ENCODE results near the gene MFSD12.
A peak's percentile ranks its signal among the peaks of the same experiment; 100 is the strongest.

The MFSD12 gene

DNA sequence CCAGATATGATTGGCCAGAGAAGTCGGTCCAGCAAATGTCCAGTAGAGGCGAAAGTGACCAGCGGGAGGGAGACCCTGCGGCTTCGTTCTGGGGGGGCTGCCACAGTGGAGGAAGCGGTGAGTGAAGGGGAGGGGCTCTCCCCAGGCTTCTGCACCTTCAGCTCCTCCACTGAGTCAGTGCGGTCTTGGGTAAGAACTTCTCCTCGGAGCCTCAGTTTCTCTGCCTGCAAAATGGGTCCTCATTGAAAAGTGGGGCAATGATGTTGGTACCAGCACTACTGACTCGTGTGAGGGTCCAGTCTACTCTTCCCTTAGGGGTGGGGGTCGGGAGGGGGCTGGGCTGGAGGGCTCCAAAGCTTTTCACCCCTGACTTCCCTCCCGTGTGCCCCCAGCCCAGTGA is 32.1 kb upstream of the MFSD12 start:
- H3K79me2 ChIP-seq (ENCODE audit: insufficient read depth, low read length), result no peaks in the 10 kb centered on the region
- no peaks in the 10 kb centered on the region for H3K4me1 ChIP-seq (ENCODE audit: insufficient read depth, low read length, poor library complexity, severe bottlenecking)
- H3K9me2 ChIP-seq (replicated peaks; ENCODE audit: low read depth, low read length), result no peaks in the 10 kb centered on the region
- H4K20me1 ChIP-seq (ENCODE audit: insufficient read depth, low read length, poor library complexity, severe bottlenecking), result no peaks in the 10 kb centered on the region
- peaks cover 6% of the 10 kb centered on the region; the same call in 1 of the 2 replicates for H3K9me3 ChIP-seq (ENCODE audit: insufficient read depth, low read depth, low read length)
- H3K4me2 ChIP-seq (ENCODE audit: low read depth, low read length, poor library complexity, severe bottlenecking), result no peak overlapping the region
- no peak for TF ChIP-seq EZH2phosphoT487 (IDR thresholded peaks at IDR 0.05; ENCODE audit: borderline replicate concordance)
- no peak for TF ChIP-seq CTCF (conservative IDR thresholded peaks at IDR 0.05; ENCODE audit: low read length)
- H2AFZ ChIP-seq (ENCODE audit: low read length), result no peak overlapping the region
- no peak overlapping the region for H3K9ac ChIP-seq (ENCODE audit: low read depth, low read length, poor library complexity, severe bottlenecking)
- no peaks in the 10 kb centered on the region for H3K27me3 ChIP-seq (ENCODE audit: insufficient read depth, low read length, poor library complexity, severe bottlenecking)
- H3K4me3 ChIP-seq (ENCODE audit: low read length, poor library complexity, severe bottlenecking), result no peak overlapping the region
- H3F3A ChIP-seq (ENCODE audit: low read depth), result no peaks in the 10 kb centered on the region
- H3K36me3 ChIP-seq (ENCODE audit: insufficient read depth, low read length), result no peaks in the 10 kb centered on the region

GRCh38 chr19:3586707-3587346 is 29.4 kb upstream of the MFSD12 start:
- no peaks in the 10 kb centered on the region for H3K36me3 ChIP-seq (ENCODE audit: insufficient read depth, low read length)
- H3K4me1 ChIP-seq (ENCODE audit: insufficient read depth, low read length, poor library complexity, severe bottlenecking), result no peaks in the 10 kb centered on the region
- H4K20me1 ChIP-seq (ENCODE audit: insufficient read depth, low read length, poor library complexity, severe bottlenecking), result no peaks in the 10 kb centered on the region
- H3K79me2 ChIP-seq (ENCODE audit: insufficient read depth, low read length), result no peaks in the 10 kb centered on the region
- H3K9me3 ChIP-seq (ENCODE audit: insufficient read depth, low read depth, low read length), result peaks cover 6% of the 10 kb centered on the region; the same call in 1 of the 2 replicates
- H2AFZ ChIP-seq (ENCODE audit: low read length), result no peak overlapping the region
- H3K27me3 ChIP-seq (ENCODE audit: insufficient read depth, low read length, poor library complexity, severe bottlenecking), result no peaks in the 10 kb centered on the region
- TF ChIP-seq EZH2phosphoT487 (IDR thresholded peaks at IDR 0.05; ENCODE audit: borderline replicate concordance), result no peak
- no peak for TF ChIP-seq CTCF (conservative IDR thresholded peaks at IDR 0.05; ENCODE audit: low read length)
- H3F3A ChIP-seq (ENCODE audit: low read depth), result no peaks in the 10 kb centered on the region
- no peak overlapping the region for H3K4me3 ChIP-seq (ENCODE audit: low read length, poor library complexity, severe bottlenecking)
- no peak overlapping the region for H3K4me2 ChIP-seq (ENCODE audit: low read depth, low read length, poor library complexity, severe bottlenecking)
- no peak overlapping the region for H3K9ac ChIP-seq (ENCODE audit: low read depth, low read length, poor library complexity, severe bottlenecking)
- H3K9me2 ChIP-seq (replicated peaks; ENCODE audit: low read depth, low read length), result no peaks in the 10 kb centered on the region

- no peaks in the 10 kb centered on the region for H4K20me1 ChIP-seq (ENCODE audit: insufficient read depth, low read length, poor library complexity, severe bottlenecking)
- TF ChIP-seq CTCF (conservative IDR thresholded peaks at IDR 0.05; ENCODE audit: low read length) (peak; percentile 73), EZH2phosphoT487 (IDR thresholded peaks at IDR 0.05; ENCODE audit: borderline replicate concordance) (no peak)
- no peak overlapping the region for H3K9ac ChIP-seq (ENCODE audit: low read depth, low read length, poor library complexity, severe bottlenecking)
- H3K9me2 ChIP-seq (replicated peaks; ENCODE audit: low read depth, low read length), result no peaks in the 10 kb centered on the region
- H3K4me1 ChIP-seq (ENCODE audit: insufficient read depth, low read length, poor library complexity, severe bottlenecking), result no peaks in the 10 kb centered on the region
- H3K27me3 ChIP-seq (ENCODE audit: insufficient read depth, low read length, poor library complexity, severe bottlenecking), result no peaks in the 10 kb centered on the region
- no peak overlapping the region for H3K4me2 ChIP-seq (ENCODE audit: low read depth, low read length, poor library complexity, severe bottlenecking)
- H3K4me3 ChIP-seq (ENCODE audit: low read length, poor library complexity, severe bottlenecking), result no peak overlapping the region
- no peaks in the 10 kb centered on the region for H3K36me3 ChIP-seq (ENCODE audit: insufficient read depth, low read length)
- H3K79me2 ChIP-seq (ENCODE audit: insufficient read depth, low read length), result no peaks in the 10 kb centered on the region
- H2AFZ ChIP-seq (ENCODE audit: low read length), result no peak overlapping the region
- no peaks in the 10 kb centered on the region for H3F3A ChIP-seq (ENCODE audit: low read depth)
- peaks cover 3% of the 10 kb centered on the region; the same call in 1 of the 2 replicates for H3K9me3 ChIP-seq (ENCODE audit: insufficient read depth, low read depth, low read length)
Observed at GRCh38 chr19:3586127-3586626, 28.8 kb upstream of the MFSD12 start.

Measured in Loucy (cell line).